ENCODE data around the gene L3MBTL4. TPM values are rescaled to one million over a fixed set of nuclear protein-coding genes. Genes with fewer than 3 reads are reported as not detected.
"Not testable (repeated sequence)": the region's sequence is repeated elsewhere in the genome, so short reads cannot be mapped to it uniquely, and the experiment has no call there.

L3MBTL4 gene
- total RNA-seq, 1 experiment from 2014 or later: not detected

DNA sequence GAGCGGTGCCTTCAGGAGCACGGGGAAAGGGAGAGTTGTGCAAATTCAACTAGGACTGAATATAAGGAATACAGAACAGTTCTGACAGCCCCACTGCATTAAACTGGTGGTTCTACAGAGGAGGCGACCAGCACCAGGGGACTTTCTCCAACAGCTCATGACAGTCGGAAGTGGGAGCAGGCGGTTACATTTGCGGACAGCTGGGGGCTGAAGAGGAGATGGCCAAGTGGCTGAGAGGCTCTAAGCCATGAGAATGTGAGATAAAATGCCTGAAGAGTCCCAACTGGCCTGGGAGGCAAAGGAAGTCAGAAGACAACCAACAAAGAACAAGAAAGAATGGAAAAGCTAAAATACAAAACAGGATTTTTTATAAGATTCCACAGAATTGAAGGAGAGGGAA lies 141.3 kb downstream of the L3MBTL4 start:
- POLR2A ChIA-PET (ENCODE audit: unreplicated experiment): no interaction called here
- no TSS peak for BruUV-seq (replicated peaks)
- Histone ChIP-seq H3K4me2 (no peak overlapping the region), H3K4me1 (replicated peaks; ENCODE audit: insufficient read depth) (no peaks in the 10 kb centered on the region), H3K79me2 (ENCODE audit: low read depth) (no peaks in the 10 kb centered on the region), H3K27ac (no peak overlapping the region), H3K9me2 (ENCODE audit: insufficient read depth) (no peaks in the 10 kb centered on the region), H4K20me1 (ENCODE audit: insufficient read depth) (no peaks in the 10 kb centered on the region), H3K27me3 (ENCODE audit: insufficient read depth, low read depth) (peaks cover 32% of the 10 kb centered on the region), H2AFZ (no peak overlapping the region), H3K4me3 (no peak overlapping the region), H3F3A (ENCODE audit: insufficient read depth, low read depth) (no peaks in the 10 kb centered on the region), H3K36me3 (ENCODE audit: low read depth) (no peaks in the 10 kb centered on the region), H3K9me3 (ENCODE audit: insufficient read depth, low read depth) (no peaks in the 10 kb centered on the region)
- CTCF ChIA-PET: no interaction called here
- no peak for DNase-seq
- TF ChIP-seq EZH2 (IDR thresholded peaks at IDR 0.05; ENCODE audit: low read depth): no peak
- TF ChIP-seq, protein P1, sequence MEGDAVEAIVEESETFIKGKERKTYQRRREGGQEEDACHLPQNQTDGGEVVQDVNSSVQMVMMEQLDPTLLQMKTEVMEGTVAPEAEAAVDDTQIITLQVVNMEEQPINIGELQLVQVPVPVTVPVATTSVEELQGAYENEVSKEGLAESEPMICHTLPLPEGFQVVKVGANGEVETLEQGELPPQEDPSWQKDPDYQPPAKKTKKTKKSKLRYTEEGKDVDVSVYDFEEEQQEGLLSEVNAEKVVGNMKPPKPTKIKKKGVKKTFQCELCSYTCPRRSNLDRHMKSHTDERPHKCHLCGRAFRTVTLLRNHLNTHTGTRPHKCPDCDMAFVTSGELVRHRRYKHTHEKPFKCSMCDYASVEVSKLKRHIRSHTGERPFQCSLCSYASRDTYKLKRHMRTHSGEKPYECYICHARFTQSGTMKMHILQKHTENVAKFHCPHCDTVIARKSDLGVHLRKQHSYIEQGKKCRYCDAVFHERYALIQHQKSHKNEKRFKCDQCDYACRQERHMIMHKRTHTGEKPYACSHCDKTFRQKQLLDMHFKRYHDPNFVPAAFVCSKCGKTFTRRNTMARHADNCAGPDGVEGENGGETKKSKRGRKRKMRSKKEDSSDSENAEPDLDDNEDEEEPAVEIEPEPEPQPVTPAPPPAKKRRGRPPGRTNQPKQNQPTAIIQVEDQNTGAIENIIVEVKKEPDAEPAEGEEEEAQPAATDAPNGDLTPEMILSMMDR (conservative IDR thresholded peaks at IDR 0.05): no peak
- intact Hi-C loops (cut with micrococcal nuclease; ENCODE audit: unreplicated experiment): no loop called here

DNA sequence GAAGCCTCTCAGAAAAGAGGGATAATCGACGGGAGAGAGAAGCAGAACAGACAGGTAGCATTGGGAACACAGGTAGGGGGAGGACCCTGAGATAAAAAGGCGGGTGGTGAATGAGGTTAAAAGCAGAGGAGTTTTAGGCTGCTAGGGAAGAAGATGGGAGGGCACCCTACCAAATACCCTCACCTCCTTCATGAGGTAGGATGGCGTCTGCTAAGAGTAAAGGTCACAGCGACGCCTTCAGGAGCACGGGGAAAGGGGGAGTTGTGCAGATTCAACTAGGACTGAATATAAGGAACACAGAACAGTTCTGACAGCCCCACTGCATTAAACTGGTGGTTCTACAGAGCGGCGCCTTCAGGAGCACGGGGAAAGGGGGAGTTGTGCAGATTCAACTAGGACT lies 142.6 kb downstream of the L3MBTL4 start:
- H3K4me1 ChIP-seq (replicated peaks; ENCODE audit: insufficient read depth); H3K9me3 ChIP-seq (ENCODE audit: insufficient read depth, low read depth); H3F3A ChIP-seq (ENCODE audit: insufficient read depth, low read depth); DNase-seq; H3K4me2 ChIP-seq; H2AFZ ChIP-seq; H3K27ac ChIP-seq; H3K9me2 ChIP-seq (ENCODE audit: insufficient read depth); H3K4me3 ChIP-seq; CTCF ChIA-PET; H4K20me1 ChIP-seq (ENCODE audit: insufficient read depth); H3K79me2 ChIP-seq (ENCODE audit: low read depth); intact Hi-C loops (cut with micrococcal nuclease; ENCODE audit: unreplicated experiment); BruUV-seq (replicated peaks); H3K36me3 ChIP-seq (ENCODE audit: low read depth): not testable (repeated sequence)
- H3K27me3 ChIP-seq (ENCODE audit: insufficient read depth, low read depth): peaks cover 32% of the 10 kb centered on the region
- POLR2A ChIA-PET (ENCODE audit: unreplicated experiment): interaction anchor here (0.6 kb wide), 1 partner anchor 383 kb away, joined by 6 read pairs; no protein-coding TSS in a partner anchor

DNA sequence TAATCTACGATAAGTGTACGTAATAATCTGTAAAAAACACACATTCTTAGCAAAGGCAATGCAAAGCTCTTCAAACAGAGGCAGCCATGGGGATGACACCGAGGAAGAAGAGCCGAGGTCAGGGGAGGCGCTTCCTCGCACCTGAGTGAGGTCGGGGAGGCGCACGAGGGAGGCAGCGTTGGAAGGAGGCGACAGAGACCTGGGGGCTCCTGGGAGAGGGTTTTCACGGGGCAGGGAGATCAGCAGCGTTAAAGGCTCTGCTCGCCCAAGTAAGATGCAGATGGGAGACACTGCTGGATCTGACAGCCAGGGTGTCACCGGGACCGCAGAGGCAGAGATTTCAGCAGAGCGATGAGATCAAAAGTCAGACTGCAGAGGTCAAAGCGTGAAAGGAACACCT lies 143.1 kb downstream of the L3MBTL4 start:
- no peaks in the 10 kb centered on the region for H3F3A ChIP-seq (ENCODE audit: insufficient read depth, low read depth)
- POLR2A ChIA-PET (ENCODE audit: unreplicated experiment): interaction anchor here (0.6 kb wide), 1 partner anchor 383 kb away, joined by 6 read pairs; no protein-coding TSS in a partner anchor
- H3K4me1 ChIP-seq (replicated peaks; ENCODE audit: insufficient read depth): no peaks in the 10 kb centered on the region
- no peak overlapping the region for H3K4me3 ChIP-seq
- intact Hi-C loops (cut with micrococcal nuclease; ENCODE audit: unreplicated experiment): no loop called here
- H4K20me1 ChIP-seq (ENCODE audit: insufficient read depth): no peaks in the 10 kb centered on the region
- no TSS peak for BruUV-seq (replicated peaks)
- H2AFZ ChIP-seq: no peak overlapping the region
- no peaks in the 10 kb centered on the region for H3K9me3 ChIP-seq (ENCODE audit: insufficient read depth, low read depth)
- H3K79me2 ChIP-seq (ENCODE audit: low read depth): no peaks in the 10 kb centered on the region
- no peaks in the 10 kb centered on the region for H3K36me3 ChIP-seq (ENCODE audit: low read depth)
- no peaks in the 10 kb centered on the region for H3K9me2 ChIP-seq (ENCODE audit: insufficient read depth)
- CTCF ChIA-PET: no interaction called here
- H3K27me3 ChIP-seq (ENCODE audit: insufficient read depth, low read depth): peaks cover 32% of the 10 kb centered on the region
- no peak for DNase-seq
- no peak overlapping the region for H3K4me2 ChIP-seq
- TF ChIP-seq, protein P1 (conservative IDR thresholded peaks at IDR 0.05): no peak
- TF ChIP-seq EZH2 (IDR thresholded peaks at IDR 0.05; ENCODE audit: low read depth): no peak
- H3K27ac ChIP-seq: no peak overlapping the region

DNA sequence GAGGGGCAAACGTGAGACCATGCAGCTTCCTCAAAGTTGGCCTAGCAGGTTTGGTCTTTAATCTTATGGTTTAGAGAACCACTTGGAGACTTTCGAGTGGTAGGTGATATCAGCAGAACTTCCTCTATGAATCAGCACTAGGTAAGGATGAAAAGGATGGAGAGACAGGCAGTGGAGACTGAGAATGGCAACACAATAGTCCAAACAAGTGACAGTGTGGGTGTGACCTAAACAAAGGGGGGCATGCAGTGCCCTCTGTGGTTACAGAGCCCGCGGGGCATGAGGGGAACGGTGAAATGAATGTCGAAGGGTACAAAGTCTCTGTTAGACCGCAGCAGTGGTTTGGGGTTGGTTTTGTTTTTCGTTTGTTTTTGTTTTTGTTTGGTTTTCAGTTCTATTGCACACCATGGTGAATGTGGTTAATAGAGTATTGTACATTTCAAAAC lies 143.9 kb downstream of the L3MBTL4 start:
- DNase-seq: no peak
- Histone ChIP-seq H3K9me2 (ENCODE audit: insufficient read depth) (no peaks in the 10 kb centered on the region), H3K79me2 (ENCODE audit: low read depth) (no peaks in the 10 kb centered on the region), H3K4me2 (no peak overlapping the region), H3F3A (ENCODE audit: insufficient read depth, low read depth) (no peaks in the 10 kb centered on the region), H3K27ac (no peak overlapping the region), H3K4me1 (replicated peaks; ENCODE audit: insufficient read depth) (no peaks in the 10 kb centered on the region), H3K27me3 (ENCODE audit: insufficient read depth, low read depth) (peaks cover 32% of the 10 kb centered on the region), H3K36me3 (ENCODE audit: low read depth) (no peaks in the 10 kb centered on the region), H2AFZ (no peak overlapping the region), H3K9me3 (ENCODE audit: insufficient read depth, low read depth) (no peaks in the 10 kb centered on the region), H4K20me1 (ENCODE audit: insufficient read depth) (no peaks in the 10 kb centered on the region), H3K4me3 (no peak overlapping the region)
- no TSS peak for BruUV-seq (replicated peaks)
- POLR2A ChIA-PET (ENCODE audit: unreplicated experiment): no interaction called here
- CTCF ChIA-PET: no interaction called here
- intact Hi-C loops (cut with micrococcal nuclease; ENCODE audit: unreplicated experiment): no loop called here
- TF ChIP-seq, protein P1 (conservative IDR thresholded peaks at IDR 0.05): no peak
- no peak for TF ChIP-seq EZH2 (IDR thresholded peaks at IDR 0.05; ENCODE audit: low read depth)
